ENCODE measurements around the gene EPS8L2. TPM values are rescaled to one million over a fixed set of nuclear protein-coding genes. Genes with fewer than 3 reads are reported as not detected.

The EPS8L2 gene
- total and polyA plus RNA-seq, 2 experiments from 2014 or later = 157 to 310 TPM

DNA sequence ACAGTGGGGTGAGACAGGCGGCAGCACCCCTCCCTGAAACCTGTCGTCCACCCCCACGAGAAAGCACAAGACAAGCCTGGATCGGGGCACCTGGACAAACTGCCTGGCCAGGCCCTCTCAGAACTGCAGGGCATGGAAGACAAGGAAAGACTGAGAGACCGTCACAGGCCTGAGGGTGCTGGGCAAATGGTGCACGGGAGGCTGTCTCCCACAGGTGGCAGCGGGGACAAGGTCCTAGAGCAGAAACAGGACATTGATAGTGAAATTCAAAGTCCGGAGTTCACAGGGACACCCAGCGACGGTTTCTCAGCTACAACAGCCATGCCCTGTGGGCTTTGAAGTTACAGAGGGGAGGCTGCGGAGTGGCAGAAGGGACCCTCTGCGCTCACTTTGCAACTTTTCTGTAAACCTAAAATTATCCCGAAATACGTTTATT is 48.3 kb upstream of the EPS8L2 start:
- H3K27ac ChIP-seq = no peak overlapping the region
- no peaks in the 10 kb centered on the region for H3K9me2 ChIP-seq (replicated peaks; ENCODE audit: insufficient read depth)
- no peaks in the 10 kb centered on the region for H3K9me3 ChIP-seq (ENCODE audit: low read depth)
- TF ChIP-seq EZH2 (IDR thresholded peaks at IDR 0.05; ENCODE audit: borderline replicate concordance) (no peak), EZH2phosphoT487 (IDR thresholded peaks at IDR 0.05; ENCODE audit: low read depth, severe bottlenecking, unreplicated experiment) (no peak)
- TF ChIP-seq, protein P1, sequence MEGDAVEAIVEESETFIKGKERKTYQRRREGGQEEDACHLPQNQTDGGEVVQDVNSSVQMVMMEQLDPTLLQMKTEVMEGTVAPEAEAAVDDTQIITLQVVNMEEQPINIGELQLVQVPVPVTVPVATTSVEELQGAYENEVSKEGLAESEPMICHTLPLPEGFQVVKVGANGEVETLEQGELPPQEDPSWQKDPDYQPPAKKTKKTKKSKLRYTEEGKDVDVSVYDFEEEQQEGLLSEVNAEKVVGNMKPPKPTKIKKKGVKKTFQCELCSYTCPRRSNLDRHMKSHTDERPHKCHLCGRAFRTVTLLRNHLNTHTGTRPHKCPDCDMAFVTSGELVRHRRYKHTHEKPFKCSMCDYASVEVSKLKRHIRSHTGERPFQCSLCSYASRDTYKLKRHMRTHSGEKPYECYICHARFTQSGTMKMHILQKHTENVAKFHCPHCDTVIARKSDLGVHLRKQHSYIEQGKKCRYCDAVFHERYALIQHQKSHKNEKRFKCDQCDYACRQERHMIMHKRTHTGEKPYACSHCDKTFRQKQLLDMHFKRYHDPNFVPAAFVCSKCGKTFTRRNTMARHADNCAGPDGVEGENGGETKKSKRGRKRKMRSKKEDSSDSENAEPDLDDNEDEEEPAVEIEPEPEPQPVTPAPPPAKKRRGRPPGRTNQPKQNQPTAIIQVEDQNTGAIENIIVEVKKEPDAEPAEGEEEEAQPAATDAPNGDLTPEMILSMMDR (IDR thresholded peaks at IDR 0.05; ENCODE audit: poor library complexity) = no peak
- H4K20me1 ChIP-seq (ENCODE audit: insufficient read depth, poor library complexity, severe bottlenecking) = peaks cover 3% of the 10 kb centered on the region
- 85% methylated on average over 14 of the region's 14 CpGs for WGBS (ENCODE audit: low lambda C conversion rate, missing lambda C conversion rate)
- peak; percentile 33 for DNase-seq (ENCODE audit: low spot score)
- H2AFZ ChIP-seq = no peak overlapping the region
- H3K4me1 ChIP-seq (ENCODE audit: insufficient read depth) = peaks cover 9% of the 10 kb centered on the region
- no peak overlapping the region for H3K4me3 ChIP-seq
- H3K79me2 ChIP-seq = peaks cover 5% of the 10 kb centered on the region
- no peak overlapping the region for H3K4me2 ChIP-seq
- no peaks in the 10 kb centered on the region for H3K36me3 ChIP-seq (replicated peaks; ENCODE audit: insufficient read depth, low read depth)
- no peaks in the 10 kb centered on the region for H3K27me3 ChIP-seq

DNA sequence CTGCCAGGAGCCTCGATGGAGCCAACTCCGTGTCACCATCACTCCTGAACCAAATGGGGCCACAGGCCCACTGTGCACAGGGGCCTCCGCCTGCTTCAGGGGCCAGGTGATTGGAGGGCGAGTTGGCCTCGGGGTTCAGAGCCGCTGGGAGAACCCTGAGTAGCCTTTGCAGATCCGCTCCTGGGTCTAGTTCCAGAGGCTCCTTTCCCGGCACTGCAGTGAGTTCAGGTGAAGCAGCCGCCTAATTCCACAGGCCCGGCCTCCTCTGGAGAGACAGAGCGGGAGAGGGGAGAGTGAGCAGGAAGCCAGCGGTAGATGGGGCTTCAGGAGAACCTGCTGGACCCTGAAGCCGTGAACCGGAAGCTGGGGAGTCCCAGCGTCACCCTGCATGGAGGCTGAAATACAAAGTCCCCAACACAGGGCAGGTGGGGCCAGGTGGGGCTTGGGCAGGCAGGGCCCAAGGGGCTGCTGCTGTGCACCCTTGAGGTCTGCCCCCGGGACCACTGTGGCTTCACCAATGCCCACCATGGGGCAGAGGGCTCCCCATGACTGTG is 46.4 kb upstream of the EPS8L2 start:
- no peak for DNase-seq (ENCODE audit: low spot score)
- no peaks in the 10 kb centered on the region for H3K9me3 ChIP-seq (ENCODE audit: low read depth)
- peaks cover 8% of the 10 kb centered on the region for H3K79me2 ChIP-seq
- no peak overlapping the region for H2AFZ ChIP-seq
- H3K4me1 ChIP-seq (ENCODE audit: insufficient read depth) = peaks cover 9% of the 10 kb centered on the region
- H3K27me3 ChIP-seq = no peaks in the 10 kb centered on the region
- H3K27ac ChIP-seq = no peak overlapping the region
- H3K9me2 ChIP-seq (replicated peaks; ENCODE audit: insufficient read depth) = no peaks in the 10 kb centered on the region
- 93% methylated on average over 16 of the region's 16 CpGs for WGBS (ENCODE audit: low lambda C conversion rate, missing lambda C conversion rate)
- no peak overlapping the region for H3K4me3 ChIP-seq
- H3K36me3 ChIP-seq (replicated peaks; ENCODE audit: insufficient read depth, low read depth) = no peaks in the 10 kb centered on the region
- no peak for TF ChIP-seq EZH2 (IDR thresholded peaks at IDR 0.05; ENCODE audit: borderline replicate concordance)
- no peak for TF ChIP-seq EZH2phosphoT487 (IDR thresholded peaks at IDR 0.05; ENCODE audit: low read depth, severe bottlenecking, unreplicated experiment)
- TF ChIP-seq, protein P1 (IDR thresholded peaks at IDR 0.05; ENCODE audit: poor library complexity) = no peak
- H3K4me2 ChIP-seq = no peak overlapping the region
- peaks cover 3% of the 10 kb centered on the region for H4K20me1 ChIP-seq (ENCODE audit: insufficient read depth, poor library complexity, severe bottlenecking)

DNA sequence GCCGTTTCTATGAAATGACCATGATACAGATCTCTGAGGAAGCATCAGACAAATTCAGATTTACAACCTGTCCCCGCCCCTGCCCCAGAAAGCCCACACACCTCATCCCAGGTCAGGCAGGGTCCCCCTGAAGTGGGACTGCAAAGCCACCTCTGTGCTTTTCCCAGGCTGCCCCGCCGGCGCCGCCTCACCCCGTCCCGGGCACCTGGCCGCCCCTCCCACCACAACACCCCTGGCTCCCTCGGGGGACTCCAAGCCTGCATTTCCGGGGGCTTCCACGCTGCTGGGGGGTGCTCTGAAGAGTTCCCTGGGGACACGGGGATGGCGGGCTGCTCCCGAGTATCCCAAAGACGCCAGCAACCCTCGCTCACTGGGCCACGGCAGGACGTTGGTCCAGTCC is 45.8 kb upstream of the EPS8L2 start:
- no peaks in the 10 kb centered on the region for H3K36me3 ChIP-seq (replicated peaks; ENCODE audit: insufficient read depth, low read depth)
- no peaks in the 10 kb centered on the region for H3K9me3 ChIP-seq (ENCODE audit: low read depth)
- H3K9me2 ChIP-seq (replicated peaks; ENCODE audit: insufficient read depth) = no peaks in the 10 kb centered on the region
- no peak overlapping the region for H3K4me3 ChIP-seq
- no peak overlapping the region for H3K4me2 ChIP-seq
- peaks cover 3% of the 10 kb centered on the region for H4K20me1 ChIP-seq (ENCODE audit: insufficient read depth, poor library complexity, severe bottlenecking)
- WGBS (ENCODE audit: low lambda C conversion rate, missing lambda C conversion rate) = 90% methylated on average over 18 of the region's 19 CpGs
- H3K27ac ChIP-seq = no peak overlapping the region
- no peaks in the 10 kb centered on the region for H3K27me3 ChIP-seq
- H2AFZ ChIP-seq = no peak overlapping the region
- H3K4me1 ChIP-seq (ENCODE audit: insufficient read depth) = peaks cover 5% of the 10 kb centered on the region
- H3K79me2 ChIP-seq = peaks cover 8% of the 10 kb centered on the region
- TF ChIP-seq, protein P1 (IDR thresholded peaks at IDR 0.05; ENCODE audit: poor library complexity) = no peak
- TF ChIP-seq EZH2 (IDR thresholded peaks at IDR 0.05; ENCODE audit: borderline replicate concordance) (no peak), EZH2phosphoT487 (IDR thresholded peaks at IDR 0.05; ENCODE audit: low read depth, severe bottlenecking, unreplicated experiment) (no peak)
- no peak for DNase-seq (ENCODE audit: low spot score)

All from hepatocyte (in vitro differentiated cells).